Karpas-422 (cell line): ENCODE measurements around the gene DLGAP3. TPM values are rescaled to one million over a fixed set of nuclear protein-coding genes. Genes with fewer than 3 reads are reported as not detected.

Source experiments
- DNase-seq: peaks from one replicate; pipeline ENCODE4 v3.0.0-alpha.2; 2015
- H2AFZ ChIP-seq: fragments of 200-600 bp; sonication (generic); 2 replicates; pipeline ENCODE4 v1.6.1; 2014; ENCODE audit warnings: antibody characterized with exemption, low read length, mixed read lengths
- H3K27ac ChIP-seq: fragments of 200-600 bp; sonication (generic); 2 replicates; pipeline ENCODE4 v1.5.1; 2014; ENCODE audit warnings: mild to moderate bottlenecking, low read length, moderate library complexity
- H3K27me3 ChIP-seq: fragments of 200-600 bp; sonication (generic); 2 replicates; pipeline ENCODE4 v1.6.1; 2014; ENCODE audit warnings: low read length, mixed read lengths
- H3K36me3 ChIP-seq: fragments of 200-600 bp; sonication (generic); 2 replicates; pipeline ENCODE4 v1.6.1; 2014; ENCODE audit warnings: low read length, mixed read lengths; ENCODE audit not compliant: insufficient read depth
- H3K4me1 ChIP-seq: fragments of 200-600 bp; sonication (generic); 2 replicates; pipeline ENCODE4 v1.6.1; 2014; ENCODE audit warnings: mild to moderate bottlenecking, low read length, mixed read lengths
- H3K4me2 ChIP-seq: fragments of 200-600 bp; sonication (generic); 2 replicates; pipeline ENCODE4 v1.6.1; 2014; ENCODE audit warnings: low read length, low read depth, mild to moderate bottlenecking; ENCODE audit not compliant: poor library complexity, severe bottlenecking
- H3K4me3 ChIP-seq: fragments of 200-600 bp; sonication (generic); 2 replicates; pipeline ENCODE4 v1.5.1; 2014; ENCODE audit warnings: mild to moderate bottlenecking, antibody characterized with exemption, low read length, mixed read lengths
- H3K79me2 ChIP-seq: fragments of 200-600 bp; sonication (generic); 2 replicates; pipeline ENCODE4 v1.6.1; 2014; ENCODE audit warnings: mild to moderate bottlenecking, low read length, mixed read lengths
- H3K9ac ChIP-seq: fragments of 200-600 bp; sonication (generic); 2 replicates; pipeline ENCODE4 v1.6.0; 2014; ENCODE audit warnings: low read length
- H3K9me2 ChIP-seq: fragments of 200-600 bp; sonication (generic), shearing (Covaris generic); replicated peaks from 2 replicates; pipeline ENCODE4 v1.6.0; 2014; ENCODE audit warnings: mild to moderate bottlenecking, low read length, moderate library complexity; ENCODE audit not compliant: insufficient read depth
- H3K9me3 ChIP-seq: fragments of 300-700, 200-600 bp; sonication (generic); 2 replicates; pipeline ENCODE4 v1.6.1; 2014; ENCODE audit warnings: low read length, mixed read lengths
- H4K20me1 ChIP-seq: fragments of 200-600 bp; sonication (generic); 2 replicates; pipeline ENCODE4 v1.6.1; 2014; ENCODE audit warnings: mild to moderate bottlenecking, antibody characterized with exemption, low read length, low read depth; ENCODE audit not compliant: insufficient read depth
- total RNA-seq: library from RNA; depleted of rRNA; stranded (reverse); fragments of >200 nt; shearing (Covaris generic); gene quantifications from 2 replicates; pipeline ENCODE4 v1.2.3, GENCODE V29; 2014; ENCODE audit warnings: low replicate concordance

Gene DLGAP3
- total RNA-seq, 1 experiment from 2014 or later: 4.1 TPM

DNA sequence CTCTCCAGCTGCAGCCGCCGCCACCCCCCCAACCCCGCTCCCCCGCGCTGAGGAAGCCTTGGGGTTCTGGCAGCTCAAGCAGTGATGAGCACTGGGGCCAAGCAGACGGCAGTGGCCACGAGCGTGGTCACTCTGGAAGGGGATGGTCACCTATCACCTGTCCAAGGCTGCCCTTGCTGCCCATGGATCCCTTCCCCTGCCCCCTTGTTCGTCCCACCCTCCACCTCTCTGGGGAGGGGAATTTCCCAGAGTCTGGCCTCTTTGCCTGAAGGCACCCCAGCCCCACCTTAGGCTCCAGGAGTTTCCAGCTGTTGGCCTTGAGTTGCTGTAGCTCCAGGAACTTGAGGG lies 62.7 kb downstream of the DLGAP3 start:
- Histone ChIP-seq H3K27ac (peak overlapping the region; percentile 66), H3K4me1 (peaks cover 43% of the 10 kb centered on the region), H3K4me2 (peak overlapping the region; percentile 80), H2AFZ (peak overlapping the region; percentile 93; the same call in 1 of the 2 replicates), H3K9me2 (no peaks in the 10 kb centered on the region), H3K27me3 (no peaks in the 10 kb centered on the region), H3K9ac (peak overlapping the region; percentile 86), H3K9me3 (no peaks in the 10 kb centered on the region), H3K36me3 (no peaks in the 10 kb centered on the region), H3K4me3 (peak overlapping the region; percentile 69), H3K79me2 (no peaks in the 10 kb centered on the region), H4K20me1 (no peaks in the 10 kb centered on the region)
- no peak for DNase-seq

GRCh38 chr1:34865981-34866761 lies 63.3 kb downstream of the DLGAP3 start:
- Histone ChIP-seq H2AFZ (peak overlapping the region; percentile 93), H3K27ac (peak overlapping the region; percentile 66), H3K79me2 (no peaks in the 10 kb centered on the region), H3K4me2 (peak overlapping the region; percentile 80), H4K20me1 (no peaks in the 10 kb centered on the region), H3K9ac (peak overlapping the region; percentile 86), H3K4me1 (peaks cover 38% of the 10 kb centered on the region), H3K36me3 (no peaks in the 10 kb centered on the region), H3K27me3 (no peaks in the 10 kb centered on the region), H3K9me3 (no peaks in the 10 kb centered on the region), H3K4me3 (peak overlapping the region; percentile 69), H3K9me2 (no peaks in the 10 kb centered on the region)
- peak; percentile 95 for DNase-seq

DNA sequence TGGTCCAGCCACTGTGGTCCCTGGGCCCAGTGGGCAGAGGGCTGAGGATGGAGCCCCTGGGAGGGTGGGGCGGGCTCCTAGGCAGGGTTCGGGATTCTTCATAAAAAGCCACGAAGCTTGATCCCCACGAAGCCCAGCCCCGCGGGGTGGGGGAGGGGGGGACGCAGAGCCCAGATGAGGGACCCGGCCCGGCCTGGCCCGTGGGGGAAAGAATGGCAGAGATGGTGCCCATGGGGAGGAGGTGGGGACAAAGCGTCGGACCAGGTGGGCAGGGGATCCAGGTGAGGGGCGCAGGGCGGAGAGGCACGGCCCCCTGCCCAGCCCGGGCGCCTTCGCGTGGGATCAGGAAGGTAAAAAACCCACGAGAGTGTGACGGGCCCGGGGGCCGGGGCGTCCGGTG lies 63.9 kb downstream of the DLGAP3 start:
- no peaks in the 10 kb centered on the region for H3K9me3 ChIP-seq
- no peak for DNase-seq
- H3K27ac ChIP-seq: peak overlapping the region; percentile 66
- peak overlapping the region; percentile 69 for H3K4me3 ChIP-seq
- H3K36me3 ChIP-seq: no peaks in the 10 kb centered on the region
- H3K9me2 ChIP-seq: no peaks in the 10 kb centered on the region
- no peaks in the 10 kb centered on the region for H3K79me2 ChIP-seq
- peak overlapping the region; percentile 80 for H3K4me2 ChIP-seq
- no peaks in the 10 kb centered on the region for H4K20me1 ChIP-seq
- no peaks in the 10 kb centered on the region for H3K27me3 ChIP-seq
- peaks cover 32% of the 10 kb centered on the region for H3K4me1 ChIP-seq
- peak overlapping the region; percentile 86 for H3K9ac ChIP-seq
- peak overlapping the region; percentile 79; the same call in 1 of the 2 replicates for H2AFZ ChIP-seq

DNA sequence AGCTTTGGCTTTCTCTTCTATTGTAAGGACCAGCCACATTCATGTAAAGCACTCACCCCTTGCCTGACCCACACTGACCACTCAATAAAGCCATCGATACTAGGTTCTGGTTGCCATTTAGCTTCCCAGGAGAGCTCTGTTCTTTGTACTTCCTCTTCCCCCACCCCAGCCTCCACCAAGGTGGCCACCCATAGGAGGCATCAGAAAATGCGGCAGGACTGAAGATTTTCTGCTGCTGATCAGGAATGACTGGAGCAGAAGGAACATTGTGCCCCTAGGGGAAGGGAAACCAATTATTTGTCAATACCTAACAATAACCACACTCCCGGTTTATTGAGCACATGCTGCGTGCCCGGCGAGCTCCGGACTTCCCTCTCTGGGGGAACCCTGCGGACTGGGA lies 64.7 kb downstream of the DLGAP3 start:
- Histone ChIP-seq H3K9ac (no peak overlapping the region), H3K36me3 (no peaks in the 10 kb centered on the region), H3K4me2 (no peak overlapping the region), H3K79me2 (no peaks in the 10 kb centered on the region), H3K4me1 (peaks cover 31% of the 10 kb centered on the region), H3K4me3 (no peak overlapping the region), H2AFZ (no peak overlapping the region), H3K27ac (no peak overlapping the region), H3K9me3 (no peaks in the 10 kb centered on the region), H3K9me2 (no peaks in the 10 kb centered on the region), H4K20me1 (no peaks in the 10 kb centered on the region), H3K27me3 (no peaks in the 10 kb centered on the region)
- no peak for DNase-seq

DNA sequence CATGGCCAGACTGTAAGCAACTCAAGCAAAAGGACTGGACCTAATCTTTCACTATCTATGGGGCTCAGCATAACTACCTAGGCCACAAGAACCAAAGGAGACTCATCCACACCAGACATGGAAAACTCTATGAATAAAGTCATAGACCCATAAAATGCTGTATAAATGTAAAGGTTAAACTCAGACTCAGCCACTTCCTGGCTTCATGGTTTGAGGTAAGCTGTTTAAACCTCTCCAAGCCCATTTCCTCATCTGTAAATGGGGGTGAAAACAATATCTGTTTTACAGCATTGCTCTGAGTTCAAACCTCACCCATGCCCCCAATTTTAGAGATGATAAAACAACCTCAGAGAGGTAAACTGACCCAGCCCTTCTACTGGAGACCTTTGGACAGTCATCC lies 65.9 kb downstream of the DLGAP3 start:
- H3K4me1 ChIP-seq: peaks cover 33% of the 10 kb centered on the region
- no peak overlapping the region for H3K4me3 ChIP-seq
- H3K4me2 ChIP-seq: no peak overlapping the region

DNA sequence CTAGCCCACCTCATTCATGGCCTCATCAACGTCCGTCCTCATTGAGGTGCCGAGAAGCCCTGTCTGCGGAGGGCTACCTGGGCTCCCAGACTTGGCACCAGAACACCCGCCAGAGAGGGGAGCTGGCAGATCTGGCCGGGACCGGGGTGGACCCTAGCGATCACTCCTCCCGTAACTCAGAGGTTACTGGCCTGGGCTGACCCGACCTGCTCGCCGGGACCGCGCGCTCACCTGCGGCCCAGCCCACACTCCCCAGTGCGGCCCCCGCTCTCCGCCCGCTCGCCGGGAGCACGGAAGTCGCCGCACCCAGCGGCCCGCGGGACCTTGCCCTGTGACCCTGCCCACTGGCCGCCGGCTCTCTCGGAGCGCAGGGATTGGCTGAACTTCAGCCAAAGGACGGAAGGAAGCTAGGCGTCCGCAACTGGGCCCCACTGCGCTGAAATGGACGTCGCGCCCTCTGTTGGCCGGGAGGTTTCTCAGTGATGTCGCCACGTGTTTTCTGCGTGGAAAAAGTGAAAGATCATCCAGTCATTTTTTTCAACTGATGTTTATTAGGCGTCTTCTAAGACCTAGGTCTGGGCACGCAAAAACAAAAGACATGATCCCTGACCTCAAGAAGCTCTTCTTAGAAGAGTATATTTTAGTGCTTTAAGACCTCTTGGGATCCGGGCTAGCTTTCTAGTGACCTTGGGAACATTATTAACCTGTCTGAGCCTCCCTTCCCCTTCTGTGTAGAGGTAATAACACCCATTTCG lies 69.8 kb downstream of the DLGAP3 start, which contains the start of gene SMIM12:
Gene SMIM12, minus strand, starts transcription at position 304 of the 755 bp plus-strand sequence. CDS start 3,772 bp downstream, outside the sequence.
- peak within 1 kb of the TSS; percentile 91 for H3K4me2 ChIP-seq
- H4K20me1 ChIP-seq: 0 out of 2 replicates have a peak, but pooled peaks cover 7% of the 10 kb centered on the region
- H3K79me2 ChIP-seq: peaks cover 33% of the 10 kb centered on the region
- H2AFZ ChIP-seq: peak within 1 kb of the TSS; percentile 52
- H3K27ac ChIP-seq: peak within 1 kb of the TSS; percentile 55
- H3K9me3 ChIP-seq: no peaks in the 10 kb centered on the region
- H3K4me3 ChIP-seq: peak within 1 kb of the TSS; percentile 88
- no peaks in the 10 kb centered on the region; the same call in 1 of the 2 replicates for H3K36me3 ChIP-seq
- no peaks in the 10 kb centered on the region for H3K9me2 ChIP-seq
- H3K9ac ChIP-seq: peak within 1 kb of the TSS; percentile 95
- no peaks in the 10 kb centered on the region for H3K27me3 ChIP-seq
- H3K4me1 ChIP-seq: peaks cover 23% of the 10 kb centered on the region
- DNase-seq: peak; percentile 97

More for the DNA sequence above, 65.9 kb downstream of the DLGAP3 start:
- H4K20me1 ChIP-seq: 0 out of 2 replicates have a peak, but pooled peaks cover 7% of the 10 kb centered on the region
- no peaks in the 10 kb centered on the region for H3K9me3 ChIP-seq
- H3K9ac ChIP-seq: no peak overlapping the region
- no peak for DNase-seq
- no peaks in the 10 kb centered on the region for H3K27me3 ChIP-seq
- no peak overlapping the region for H2AFZ ChIP-seq
- H3K9me2 ChIP-seq: no peaks in the 10 kb centered on the region
- no peaks in the 10 kb centered on the region for H3K36me3 ChIP-seq
- peaks cover 11% of the 10 kb centered on the region for H3K79me2 ChIP-seq
- H3K27ac ChIP-seq: no peak overlapping the region

DNA sequence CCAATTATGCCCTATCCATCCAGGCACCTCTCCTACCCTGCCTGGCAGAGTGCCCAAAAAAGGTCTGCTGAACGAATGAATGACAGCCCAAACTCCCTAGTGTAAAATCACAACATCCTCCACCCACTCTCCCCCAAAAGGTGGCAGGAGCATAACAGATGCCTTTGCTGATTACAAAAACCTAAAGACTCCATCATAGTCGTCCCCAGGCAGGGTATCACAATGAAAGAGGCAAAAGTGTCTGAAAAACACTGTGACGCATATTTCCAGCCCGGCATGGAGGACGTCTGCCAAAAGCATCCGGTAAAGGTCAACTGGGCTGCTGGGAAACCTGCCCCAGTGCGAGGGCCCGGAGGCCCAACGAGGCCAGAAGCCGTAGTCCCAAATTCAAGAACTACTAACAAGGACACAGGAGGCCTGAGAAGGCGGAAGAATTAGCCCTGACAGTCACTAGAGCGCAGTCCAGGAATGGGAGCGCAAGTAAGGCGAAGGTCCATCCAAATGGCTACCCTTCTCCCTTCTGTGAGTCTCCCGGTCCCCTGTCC lies 70.5 kb downstream of the DLGAP3 start:
- Histone ChIP-seq H3K79me2 (peaks cover 33% of the 10 kb centered on the region), H3K4me3 (peak overlapping the region; percentile 88), H3K9ac (peak overlapping the region; percentile 95), H2AFZ (no peak overlapping the region), H3K4me1 (peaks cover 23% of the 10 kb centered on the region), H3K27ac (peak overlapping the region; percentile 45), H3K9me2 (no peaks in the 10 kb centered on the region), H3K9me3 (no peaks in the 10 kb centered on the region), H3K4me2 (peak overlapping the region; percentile 91), H3K27me3 (no peaks in the 10 kb centered on the region), H4K20me1 (0 out of 2 replicates have a peak, but pooled peaks cover 7% of the 10 kb centered on the region), H3K36me3 (no peaks in the 10 kb centered on the region; the same call in 1 of the 2 replicates)
- peak; percentile 61 for DNase-seq

DNA sequence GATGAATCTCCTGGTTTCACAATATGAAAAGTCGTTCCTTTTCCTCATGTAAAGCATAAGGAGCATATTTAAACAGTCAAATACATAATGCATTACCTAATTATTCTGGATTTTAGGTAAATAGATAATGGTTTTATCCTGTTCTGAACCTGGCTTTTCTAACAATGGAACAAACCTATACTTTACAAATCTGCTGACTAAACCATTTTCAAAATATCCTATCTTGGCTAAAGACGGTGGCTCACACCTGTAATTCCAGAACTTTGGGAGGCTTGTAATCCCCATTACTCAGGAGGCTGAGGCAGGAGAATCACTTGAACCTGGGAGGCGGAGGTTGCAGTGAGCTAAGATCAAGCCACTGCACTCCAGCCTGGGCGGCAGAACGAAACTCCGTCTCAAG lies 72.8 kb downstream of the DLGAP3 start:
- Histone ChIP-seq H3K9ac (no peak overlapping the region), H3K4me1 (peaks cover 27% of the 10 kb centered on the region), H3K4me2 (no peak overlapping the region), H3K27ac (no peak overlapping the region), H3K27me3 (no peaks in the 10 kb centered on the region), H3K36me3 (peaks cover 3% of the 10 kb centered on the region; the same call in 1 of the 2 replicates), H2AFZ (no peak overlapping the region), H4K20me1 (0 out of 2 replicates have a peak, but pooled peaks cover 7% of the 10 kb centered on the region), H3K79me2 (peaks cover 40% of the 10 kb centered on the region), H3K4me3 (no peak overlapping the region), H3K9me3 (no peaks in the 10 kb centered on the region), H3K9me2 (no peaks in the 10 kb centered on the region)
- DNase-seq: no peak
